ENCODE results near the gene CORO1C.
A peak's percentile ranks its signal among the peaks of the same experiment; 100 is the strongest.
"Not testable (repeated sequence)": the region's sequence is repeated elsewhere in the genome, so short reads cannot be mapped to it uniquely, and the experiment has no call there.

Gene CORO1C

DNA sequence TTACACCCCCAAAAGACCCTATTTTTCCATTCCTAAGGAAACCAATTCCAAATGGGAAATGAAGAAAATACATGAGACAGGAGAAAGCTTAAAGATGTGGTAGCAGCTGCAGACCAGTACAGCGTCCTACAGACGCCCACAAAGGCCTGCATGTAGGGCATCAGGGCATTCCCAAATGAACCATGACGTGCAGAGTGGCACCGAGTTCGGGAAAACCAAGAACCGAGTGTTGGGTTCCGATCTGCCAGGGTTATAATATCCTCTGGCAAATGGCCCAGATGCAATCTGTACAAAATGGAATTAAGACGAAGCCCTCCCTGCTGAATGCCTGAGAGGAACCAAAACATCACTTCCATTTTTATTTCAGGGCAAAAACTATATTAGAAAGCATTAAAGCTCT is 63.3 kb downstream of the CORO1C start:
- no peak for DNase-seq (ENCODE audit: low read depth in 1 of 2, low spot score in 1 of 2)
- in situ Hi-C loops (cut with HindIII; ENCODE audit: low pct_unique_long_range_greater_than_20kb, low sequenced_read_pairs), result no loop called here
- TF ChIP-seq JUND (IDR thresholded peaks at IDR 0.05; ENCODE audit: low read depth), result no peak

DNA sequence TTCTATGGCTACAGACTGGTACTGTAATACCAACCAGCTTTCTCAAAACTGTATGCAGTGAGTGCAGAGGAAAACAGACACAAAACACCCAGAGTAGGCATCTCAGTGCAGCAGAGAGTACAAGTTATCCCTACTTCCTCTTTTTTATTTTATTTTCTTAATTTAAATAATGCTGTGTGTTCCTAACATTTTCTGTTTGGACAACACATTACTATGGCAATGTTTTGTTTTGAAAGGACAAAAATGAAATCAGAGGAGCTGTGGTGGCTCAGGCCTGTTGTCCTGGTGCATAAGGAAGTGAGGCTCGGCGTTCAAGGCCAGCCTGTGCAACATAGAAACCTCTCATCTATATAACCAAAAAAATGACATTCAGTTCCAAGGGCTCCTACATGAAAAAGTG is 64.0 kb downstream of the CORO1C start:
- in situ Hi-C loops (cut with HindIII; ENCODE audit: low pct_unique_long_range_greater_than_20kb, low sequenced_read_pairs), result no loop called here
- TF ChIP-seq JUND (IDR thresholded peaks at IDR 0.05; ENCODE audit: low read depth), result no peak
- no peak for DNase-seq (ENCODE audit: low read depth in 1 of 2, low spot score in 1 of 2)

DNA sequence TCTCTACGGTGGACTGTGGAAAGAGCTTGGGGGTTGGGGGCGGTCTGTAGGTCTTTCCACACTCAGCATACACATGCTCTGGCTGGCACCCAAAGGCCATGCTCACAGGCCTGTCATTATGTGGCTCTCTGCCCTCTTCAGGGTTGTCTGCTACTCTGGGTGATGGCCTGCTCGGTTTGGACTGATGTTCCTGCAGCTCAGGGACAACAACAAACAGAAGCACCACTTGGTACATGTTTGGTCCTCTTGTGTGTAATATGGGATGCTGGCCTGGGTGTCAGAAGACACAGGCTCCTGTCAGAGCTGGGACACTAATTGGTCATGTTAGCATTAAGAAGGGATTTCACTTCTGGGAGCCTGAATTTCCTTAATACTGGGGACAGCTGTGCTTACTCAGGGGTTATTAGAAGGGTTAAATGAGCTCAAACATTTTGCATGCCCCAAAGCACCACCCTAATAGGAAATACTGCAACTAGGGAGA is 64.9 kb downstream of the CORO1C start:
- no peak for TF ChIP-seq JUND (IDR thresholded peaks at IDR 0.05; ENCODE audit: low read depth)
- DNase-seq (ENCODE audit: low read depth in 1 of 2, low spot score in 1 of 2), result no peak
- in situ Hi-C loops (cut with HindIII; ENCODE audit: low pct_unique_long_range_greater_than_20kb, low sequenced_read_pairs), result no loop called here

DNA sequence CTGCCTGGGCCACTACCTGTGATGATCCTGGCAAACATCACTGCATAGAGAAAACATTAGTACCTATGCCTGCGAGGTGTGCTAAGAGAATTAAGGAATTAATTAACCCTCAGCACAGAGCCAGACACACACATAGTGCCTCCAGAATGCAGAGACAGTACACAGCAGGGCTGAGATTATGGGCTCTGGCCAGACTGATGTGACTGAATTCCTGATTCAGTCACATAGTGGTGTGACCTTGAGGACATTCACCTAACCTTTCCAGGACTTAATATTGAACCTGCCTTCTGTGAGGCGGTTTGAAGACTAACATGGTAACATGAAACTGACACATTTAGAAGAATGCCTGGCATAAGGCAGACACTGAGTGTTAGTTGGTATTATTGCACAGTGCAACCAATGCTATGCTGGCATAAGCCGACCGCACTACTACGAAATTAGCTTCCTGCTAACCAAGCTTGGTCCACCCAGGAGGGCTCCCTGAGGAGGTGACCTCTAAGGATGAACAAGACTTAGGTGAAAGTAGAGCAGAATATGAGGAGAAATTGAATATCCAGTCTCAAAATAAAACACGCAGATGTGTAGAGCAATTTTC is 65.6 kb downstream of the CORO1C start:
- in situ Hi-C loops (cut with HindIII; ENCODE audit: low pct_unique_long_range_greater_than_20kb, low sequenced_read_pairs), result no loop called here
- TF ChIP-seq JUND (IDR thresholded peaks at IDR 0.05; ENCODE audit: low read depth), result no peak
- no peak for DNase-seq (ENCODE audit: low read depth in 1 of 2, low spot score in 1 of 2)

DNA sequence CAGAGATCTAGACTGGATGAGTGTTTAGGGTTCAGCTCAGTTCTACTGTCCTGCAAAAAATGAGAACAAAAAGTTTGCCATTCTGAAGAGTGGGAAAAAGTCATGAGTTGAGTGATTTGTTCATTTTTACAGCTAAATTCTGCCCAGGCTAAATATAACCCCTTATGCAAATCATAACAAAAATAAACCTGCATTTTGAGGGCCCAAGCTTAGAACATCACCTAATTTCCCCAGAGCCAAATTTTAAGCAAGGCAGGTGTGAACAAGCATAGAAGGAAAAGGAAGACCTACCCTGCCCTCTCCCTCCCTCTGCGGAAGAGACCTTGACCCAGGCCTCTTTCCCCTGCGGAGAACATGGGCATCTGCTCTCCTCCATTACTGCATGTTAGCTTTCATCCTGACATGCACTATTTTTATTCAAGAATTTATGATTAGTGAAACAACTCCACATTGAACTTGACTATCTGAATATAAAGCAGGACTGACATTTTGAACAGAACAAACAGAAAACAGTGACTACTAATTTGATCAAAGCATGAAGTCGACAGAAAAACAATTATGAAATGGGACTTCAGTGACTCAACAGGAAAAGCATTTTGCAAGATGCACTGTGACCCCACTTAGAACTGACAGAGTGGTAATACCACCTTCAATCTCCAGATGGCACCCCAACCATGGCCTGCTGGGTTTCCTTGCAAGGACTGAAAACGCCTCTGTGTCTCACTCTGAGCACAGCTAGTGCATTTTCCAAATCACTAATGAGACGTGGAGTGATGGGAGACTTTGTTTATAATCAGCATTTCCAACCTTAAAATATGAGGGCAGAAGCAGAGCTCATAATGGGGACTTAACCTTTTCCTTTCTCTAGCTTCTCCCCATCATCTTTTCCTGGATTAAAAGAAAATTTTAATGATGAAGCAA is 66.7 kb downstream of the CORO1C start:
- no peak for TF ChIP-seq JUND (IDR thresholded peaks at IDR 0.05; ENCODE audit: low read depth)
- in situ Hi-C loops (cut with HindIII; ENCODE audit: low pct_unique_long_range_greater_than_20kb, low sequenced_read_pairs), result no loop called here
- DNase-seq (ENCODE audit: low read depth in 1 of 2, low spot score in 1 of 2), result peak; percentile 76 to 87

DNA sequence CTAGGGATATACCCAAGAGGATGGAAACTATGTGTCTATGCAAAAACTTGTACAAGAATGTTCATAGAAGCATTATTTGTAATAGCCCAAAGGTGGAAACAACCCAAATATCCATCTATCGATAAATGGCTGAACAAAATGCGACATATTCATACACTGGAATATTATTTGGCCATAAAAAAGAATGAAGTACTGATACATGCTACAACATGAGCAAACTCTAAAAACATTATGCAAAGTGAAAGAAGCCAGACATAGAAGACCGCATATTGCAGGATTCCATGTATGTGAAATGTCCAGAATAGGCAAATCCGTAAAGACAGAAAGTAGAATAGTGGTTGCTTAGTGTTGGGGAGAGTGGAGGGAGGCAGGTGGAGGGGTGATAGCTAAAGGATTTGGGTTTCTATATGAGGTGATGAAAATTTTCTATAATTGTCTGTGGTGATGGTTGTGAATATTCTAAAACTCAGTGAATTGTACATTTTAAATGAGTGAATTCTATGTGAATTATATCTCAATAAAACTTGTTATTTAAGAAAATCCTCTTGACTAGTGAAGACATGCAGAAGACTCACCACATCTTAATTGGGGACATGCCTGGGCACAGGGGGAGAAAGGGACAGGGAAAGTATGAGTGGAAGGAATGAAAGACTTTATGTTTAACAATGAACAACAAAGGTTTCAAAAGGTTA is 67.8 kb downstream of the CORO1C start:
- TF ChIP-seq JUND (IDR thresholded peaks at IDR 0.05; ENCODE audit: low read depth), result no peak
- DNase-seq (ENCODE audit: low read depth in 1 of 2, low spot score in 1 of 2), result no peak
- in situ Hi-C loops (cut with HindIII; ENCODE audit: low pct_unique_long_range_greater_than_20kb, low sequenced_read_pairs), result no loop called here

DNA sequence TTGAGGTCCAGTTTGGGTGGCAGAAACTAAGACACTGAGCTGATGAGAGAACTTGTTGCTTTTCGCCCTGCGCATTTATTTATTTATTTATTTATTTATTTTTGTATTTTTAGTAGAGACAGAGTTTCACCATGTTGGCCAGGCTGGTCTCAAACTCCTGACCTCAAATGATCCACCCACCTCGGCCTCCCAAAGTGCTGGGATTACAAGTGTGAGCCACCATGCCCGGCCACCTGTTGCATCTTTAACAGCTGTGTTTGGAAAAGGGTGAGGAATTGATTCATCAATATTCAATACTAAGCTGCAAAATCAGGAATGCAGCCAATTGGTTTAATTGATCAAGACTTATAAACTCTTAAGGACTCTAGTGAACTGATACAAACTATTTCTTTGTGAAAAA is 73.2 kb downstream of the CORO1C start:
- DNase-seq (ENCODE audit: low read depth in 1 of 2, low spot score in 1 of 2); in situ Hi-C loops (cut with HindIII; ENCODE audit: low pct_unique_long_range_greater_than_20kb, low sequenced_read_pairs): not testable (repeated sequence)

DNA sequence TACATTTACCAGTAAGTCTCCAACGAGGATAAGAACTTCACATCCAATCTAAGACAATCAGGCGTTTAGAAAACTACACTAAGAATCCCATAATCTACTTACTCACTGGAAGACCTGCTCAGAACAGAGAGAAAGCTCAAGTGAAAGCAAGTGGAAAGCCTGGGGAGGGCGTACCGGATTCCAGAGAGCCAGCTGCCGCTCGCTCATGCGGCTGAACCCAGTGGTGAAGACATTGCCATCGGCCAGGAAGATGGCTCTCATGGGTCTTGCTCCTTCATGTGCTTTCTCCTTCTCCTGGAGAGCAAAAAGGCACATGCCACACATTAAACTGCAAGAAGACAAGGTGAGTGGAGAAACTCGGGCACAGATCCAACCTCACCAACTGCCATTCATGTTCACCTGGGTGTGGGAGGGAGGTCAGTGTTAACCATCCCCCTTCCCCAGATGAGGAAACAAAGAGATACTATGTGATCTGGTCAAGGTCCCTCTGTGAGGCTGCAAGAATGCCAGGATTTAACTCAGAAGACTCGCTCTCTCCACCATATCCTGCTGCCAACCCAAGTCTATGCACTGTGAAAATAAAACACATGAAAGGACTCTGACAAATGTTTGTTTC is 74.1 kb downstream of the CORO1C start:
- DNase-seq (ENCODE audit: low read depth in 1 of 2, low spot score in 1 of 2), result no peak
- in situ Hi-C loops (cut with HindIII; ENCODE audit: low pct_unique_long_range_greater_than_20kb, low sequenced_read_pairs), result no loop called here
- no peak for TF ChIP-seq JUND (IDR thresholded peaks at IDR 0.05; ENCODE audit: low read depth)

DNA sequence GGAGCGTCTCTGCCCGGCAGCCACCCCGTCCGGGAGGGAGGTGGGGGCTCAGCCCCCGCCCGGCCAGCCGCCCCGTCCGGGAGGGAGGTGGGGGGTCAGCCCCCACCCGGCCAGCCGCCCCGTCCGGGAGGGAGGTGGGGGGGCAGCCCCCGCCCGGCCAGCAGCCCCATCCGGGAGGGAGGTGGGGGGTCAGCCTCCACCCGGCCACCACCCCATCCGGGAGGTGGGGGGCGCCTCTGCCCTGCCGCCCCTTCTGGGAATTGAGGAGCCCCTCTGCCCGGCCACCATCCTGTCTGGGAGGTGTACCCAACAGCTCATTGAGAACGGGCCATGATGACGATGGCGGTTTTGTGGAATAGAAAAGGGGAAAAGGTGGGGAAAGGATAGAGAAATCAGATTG is 75.1 kb downstream of the CORO1C start:
- DNase-seq (ENCODE audit: low read depth in 1 of 2, low spot score in 1 of 2); in situ Hi-C loops (cut with HindIII; ENCODE audit: low pct_unique_long_range_greater_than_20kb, low sequenced_read_pairs): not testable (repeated sequence)

DNA sequence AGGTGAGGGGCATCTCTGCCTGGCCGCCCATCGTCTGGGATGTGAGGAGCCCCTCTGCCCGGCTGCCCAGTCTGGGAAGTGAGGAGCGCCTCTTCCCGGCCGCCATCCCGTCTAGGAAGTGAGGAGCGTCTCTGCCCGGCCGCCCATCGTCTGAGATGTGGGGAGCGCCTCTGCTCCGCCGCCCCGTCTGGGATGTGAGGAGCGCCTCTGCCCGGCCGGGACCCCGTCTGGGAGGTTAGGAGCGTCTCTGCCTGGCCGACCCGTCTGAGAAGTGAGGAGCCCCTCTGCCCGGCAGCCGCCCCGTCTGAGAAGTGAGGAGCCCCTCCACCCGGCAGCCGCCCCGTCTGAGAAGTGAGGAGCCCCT is 75.5 kb downstream of the CORO1C start:
- in situ Hi-C loops (cut with HindIII; ENCODE audit: low pct_unique_long_range_greater_than_20kb, low sequenced_read_pairs), result not testable (repeated sequence)

DNA sequence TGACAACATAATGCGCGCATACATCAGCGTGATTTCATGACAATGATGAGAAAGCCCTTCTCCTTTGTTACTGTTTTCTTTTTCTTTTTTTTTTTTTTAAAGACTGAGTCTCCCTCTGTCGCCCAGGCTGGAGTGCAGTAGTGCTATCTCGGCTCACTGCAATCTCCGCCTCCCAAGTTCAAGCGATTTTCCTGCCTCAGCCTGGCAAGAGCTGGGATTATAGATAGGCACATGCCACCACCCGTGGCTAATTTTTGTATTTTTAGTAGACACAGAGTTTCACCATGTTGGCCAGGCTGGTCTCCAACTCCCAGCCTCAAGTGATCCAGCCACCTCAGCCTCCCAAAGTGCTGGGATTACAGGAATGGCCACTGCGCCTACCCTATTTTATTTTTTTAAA is 76.7 kb downstream of the CORO1C start:
- DNase-seq (ENCODE audit: low read depth in 1 of 2, low spot score in 1 of 2), result not testable (repeated sequence)

More for the DNA sequence above, 75.5 kb downstream of the CORO1C start:
- DNase-seq (ENCODE audit: low read depth in 1 of 2, low spot score in 1 of 2), result not testable (repeated sequence)

DNA sequence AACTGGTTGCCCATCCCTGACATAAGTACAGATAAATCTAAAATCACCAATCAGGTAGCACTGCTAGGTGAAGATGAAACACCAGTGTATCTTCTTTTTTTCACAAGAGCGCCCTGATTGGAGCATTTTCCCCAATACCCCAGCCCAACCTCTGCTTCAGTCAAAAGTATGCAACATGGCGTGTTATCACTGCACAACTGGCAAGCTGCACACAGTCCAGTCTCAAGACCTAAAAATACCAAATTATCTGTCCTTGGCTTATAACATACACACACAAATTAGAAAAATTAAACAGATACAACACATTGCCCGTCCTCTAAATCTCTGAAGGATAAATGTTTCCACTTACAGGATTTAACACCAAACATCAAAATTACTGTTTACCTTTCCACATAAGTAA is 77.4 kb downstream of the CORO1C start:
- TF ChIP-seq JUND (IDR thresholded peaks at IDR 0.05; ENCODE audit: low read depth), result no peak
- in situ Hi-C loops (cut with HindIII; ENCODE audit: low pct_unique_long_range_greater_than_20kb, low sequenced_read_pairs), result no loop called here
- DNase-seq (ENCODE audit: low read depth in 1 of 2, low spot score in 1 of 2), result no peak

More for the DNA sequence above, 76.7 kb downstream of the CORO1C start:
- in situ Hi-C loops (cut with HindIII; ENCODE audit: low pct_unique_long_range_greater_than_20kb, low sequenced_read_pairs), result not testable (repeated sequence)

DNA sequence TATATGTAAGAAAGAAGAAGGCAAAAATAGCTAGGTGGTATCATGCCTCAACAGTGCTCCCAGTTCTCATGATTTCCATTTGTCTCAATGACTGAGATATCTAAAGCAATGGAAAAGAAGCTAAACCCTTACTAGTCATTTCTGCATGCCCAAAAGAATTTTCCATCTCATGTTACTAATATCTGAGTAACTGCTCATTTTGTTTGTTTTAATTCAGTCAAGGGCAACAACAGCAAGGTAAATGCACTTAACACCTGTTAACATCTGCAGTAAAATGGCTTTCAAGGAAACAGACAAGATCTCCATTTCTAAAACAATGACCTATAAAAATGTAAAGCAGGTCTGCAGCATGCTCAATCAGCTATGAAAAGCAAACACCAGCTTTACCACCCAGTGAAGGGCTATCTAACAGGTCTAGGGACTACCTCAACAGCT is 78.2 kb downstream of the CORO1C start:
- no peak for DNase-seq (ENCODE audit: low read depth in 1 of 2, low spot score in 1 of 2)
- no peak for TF ChIP-seq JUND (IDR thresholded peaks at IDR 0.05; ENCODE audit: low read depth)
- in situ Hi-C loops (cut with HindIII; ENCODE audit: low pct_unique_long_range_greater_than_20kb, low sequenced_read_pairs), result no loop called here

All from T47D (cell line).